Transverse colon (tissue), 4 donors: ENCODE measurements around the gene SCN8A. TPM values are rescaled to one million over a fixed set of nuclear protein-coding genes. Genes with fewer than 3 reads are reported as not detected.

Experiments used
- DNase-seq: peaks from one replicate; pipeline ENCODE4 v3.0.0-alpha.2; 2019
- H3K27ac ChIP-seq, 4 donors: fragments of 200-600 bp; sonication (generic); 2 replicates each; pipeline ENCODE4 v1.5.1; 2016 to 2018; ENCODE audit warnings: inconsistent platforms in 4 of 4
- H3K27me3 ChIP-seq: fragments of 200-600 bp; sonication (generic); 2 replicates; pipeline ENCODE4 v1.5.1; 2017; ENCODE audit warnings: inconsistent platforms
- H3K36me3 ChIP-seq, 4 donors: fragments of 200-600 bp; sonication (generic); 2 replicates each; pipeline ENCODE4 v1.5.1; 2017 to 2019; ENCODE audit warnings: inconsistent platforms in 4 of 4
- H3K4me1 ChIP-seq, 4 donors: fragments of 200-600 bp; sonication (generic); 2 replicates each; pipeline ENCODE4 v1.5.1; 2017 to 2020; ENCODE audit warnings: inconsistent platforms in 4 of 4
- H3K4me3 ChIP-seq, 4 donors: fragments of 200-600 bp; sonication (generic); 1 replicate in 1 of 4; 2 replicates in 3 of 4; pipeline versions ENCODE4 v1.5.1 to v1.6.1; 2017 to 2019; ENCODE audit warnings: inconsistent platforms in 4 of 4
- H3K9me3 ChIP-seq, 2 donors: fragments of 200-600 bp; sonication (generic); 2 replicates each; pipeline ENCODE4 v1.5.1; 2017 to 2019; ENCODE audit warnings: inconsistent platforms in 2 of 2
- CTCF ChIP-seq, 5 experiments: fragments of 200-600 bp in 3 of 5; fragments of 450-650 bp in 2 of 5; sonication (generic) in 3 of 5; IDR thresholded peaks; 1 replicate in 2 of 5; 2 replicates in 3 of 5; pipeline ENCODE4 v1.5.1; 2016 to 2017; ENCODE audit warnings: antibody characterized with exemption in 5 of 5, inconsistent platforms in 3 of 5, mild to moderate bottlenecking in 2 of 5, moderate library complexity in 1 of 5
- EP300 ChIP-seq: sonication (generic); formaldehyde crosslinking; IDR thresholded peaks from one replicate; pipeline ENCODE4 v1.6.1; 2017; ENCODE audit warnings: antibody characterized with exemption, low read depth
- POLR2A ChIP-seq: fragments of 450-650 bp; IDR thresholded peaks from one replicate; pipeline ENCODE4 v1.6.1; 2016; ENCODE audit warnings: antibody characterized with exemption, mild to moderate bottlenecking, moderate library complexity
- POLR2AphosphoS5 ChIP-seq, 3 donors: sonication (generic); formaldehyde crosslinking; IDR thresholded peaks; one replicate each; pipeline ENCODE4 v1.6.1; 2016; ENCODE audit warnings: antibody characterized with exemption in 3 of 3
- WGBS, 2 donors: methylation state at CpG; one replicate each; pipeline ENCODE4 v1.1.5; 2018; ENCODE audit warnings: low coverage in 1 of 2; 5-methylcytosine and 5-hydroxymethylcytosine counted together
- in situ Hi-C, 4 donors: fragments of 200-750 bp; cut with MboI; loops; one replicate each; pipeline versions ENCODE4 v1.15.0 to v1.15.1; 2017; ENCODE audit warnings: low sequenced_read_pairs in 3 of 4, low pct_ligation_motif_present in 1 of 4, low pct_unique_long_range_greater_than_20kb in 1 of 4
- intact Hi-C: fragments of 100-400 bp; cut with DNase I; formaldehyde crosslinking; loops from one replicate; pipeline ENCODE4 v1.15.1; 2023; ENCODE audit warnings: low total_unique reads
- total RNA-seq, 4 donors: library from RNA; depleted of rRNA; stranded (reverse); fragments of >200 nt; gene quantifications; one replicate each; pipeline ENCODE4 v1.1.0, GENCODE V29; 2016

The SCN8A gene
- total RNA-seq, 4 donors from 2014 or later = 0.37 to 6.8 (median 3.2) TPM

DNA sequence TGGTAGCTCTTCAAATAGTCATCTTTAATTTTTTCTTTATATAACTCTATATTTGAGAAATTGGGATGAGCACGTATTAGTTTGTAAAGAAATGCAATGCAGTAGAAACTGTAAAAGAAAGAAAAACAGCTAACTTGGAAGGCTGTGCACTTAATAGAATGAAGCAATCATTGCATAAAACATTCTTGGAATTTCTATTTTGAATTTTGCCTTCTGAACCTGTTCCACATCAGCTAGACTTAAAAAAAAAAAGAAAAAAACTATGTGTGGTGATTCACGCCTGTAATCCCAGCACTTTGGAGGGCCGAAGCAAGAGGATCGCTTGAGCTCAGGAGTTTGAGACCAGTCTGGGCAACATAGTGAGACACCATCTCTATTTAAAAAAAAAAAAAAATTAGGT lies 29.4 kb downstream of the SCN8A start:
- Histone ChIP-seq H3K4me1 (peaks cover 0 to 4% (median 2%) of the 10 kb centered on the region in 4 donors), H3K36me3 (no peaks in the 10 kb centered on the region), H3K27ac (no peak overlapping the region), H3K27me3 (no peaks in the 10 kb centered on the region), H3K4me3 (no peak overlapping the region), H3K9me3 (peaks cover 0 to 4% of the 10 kb centered on the region in 2 donors)
- in situ Hi-C loops = no loop called here
- intact Hi-C loops = no loop called here
- DNase-seq = no peak
- TF ChIP-seq EP300 (no peak), POLR2AphosphoS5 (IDR thresholded peaks at IDR 0.05) (no peak), CTCF (IDR thresholded peaks at IDR 0.05) (no peak), POLR2A (no peak)
- WGBS, 2 donors = 87 to 88% methylated on average over 4 of the region's 4 CpGs

DNA sequence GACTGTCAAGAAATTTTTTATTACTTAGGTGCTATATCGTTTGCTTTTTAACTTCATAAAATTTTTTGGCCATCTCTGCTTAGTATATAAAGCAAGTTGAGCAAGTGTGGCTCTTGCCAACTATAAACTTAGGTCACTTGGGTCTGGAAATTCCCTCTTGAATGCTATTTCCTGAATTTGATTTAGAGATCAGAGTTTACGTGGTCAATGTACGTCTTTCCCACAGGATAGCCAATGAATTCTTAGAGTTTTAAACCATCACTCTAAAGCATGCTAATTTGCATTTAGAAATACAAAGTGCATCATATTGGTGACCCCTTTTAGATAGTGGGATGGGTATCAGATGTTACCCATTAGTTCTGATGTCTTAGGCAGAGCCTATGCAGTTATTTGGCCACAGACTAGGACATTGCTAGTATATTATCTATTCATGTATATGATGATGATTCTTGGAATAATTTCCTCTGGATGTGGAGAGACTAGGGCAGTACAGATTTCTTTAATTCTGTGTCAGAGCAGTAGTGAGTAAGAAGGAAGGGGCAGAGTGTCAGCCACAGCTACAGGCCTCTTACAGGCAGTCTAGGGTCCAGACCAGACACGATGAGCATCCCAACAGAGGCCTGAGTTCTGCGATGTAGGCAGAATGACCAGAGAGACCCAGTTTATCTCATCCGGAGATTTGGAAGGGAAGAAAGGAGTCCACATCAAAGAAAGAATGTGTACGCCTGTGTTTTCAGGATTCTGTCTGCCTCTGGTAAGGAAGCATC lies 30.3 kb downstream of the SCN8A start:
- DNase-seq = no peak
- Histone ChIP-seq H3K36me3 (no peaks in the 10 kb centered on the region), H3K9me3 (peaks cover 0 to 4% of the 10 kb centered on the region in 2 donors), H3K27me3 (no peaks in the 10 kb centered on the region), H3K27ac (no peak overlapping the region), H3K4me3 (no peak overlapping the region), H3K4me1 (peaks cover 0 to 4% (median 2%) of the 10 kb centered on the region in 4 donors)
- in situ Hi-C loops (no loop called here), intact Hi-C loops (no loop called here)
- WGBS, 2 donors = 48 to 59% methylated on average over 5 to 7 of the region's 7 CpGs
- TF ChIP-seq EP300 = no peak
- TF ChIP-seq CTCF (IDR thresholded peaks at IDR 0.05) = no peak
- no peak for TF ChIP-seq POLR2A
- TF ChIP-seq POLR2AphosphoS5 (IDR thresholded peaks at IDR 0.05) = no peak

DNA sequence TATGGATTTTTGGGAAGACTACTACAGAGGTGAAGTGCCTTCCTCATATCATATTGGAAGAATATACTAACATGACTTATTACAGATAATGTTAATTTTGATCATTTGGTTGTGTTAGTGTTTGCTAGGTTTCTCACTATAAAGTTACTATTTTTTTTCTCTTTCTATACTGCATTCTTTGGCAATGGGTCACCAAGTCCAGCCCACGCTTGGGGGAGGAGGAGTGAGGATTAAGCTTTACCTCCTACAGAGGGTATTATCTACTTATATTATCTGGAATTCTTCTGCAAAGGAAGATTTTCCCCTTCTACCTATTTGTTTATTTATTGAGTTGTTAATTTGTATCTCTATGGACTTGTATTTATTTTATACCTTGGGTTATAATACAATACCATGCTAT lies 31.5 kb downstream of the SCN8A start:
- Histone ChIP-seq H3K36me3 (no peaks in the 10 kb centered on the region), H3K4me1 (peaks cover 0 to 4% (median 2%) of the 10 kb centered on the region in 4 donors), H3K4me3 (no peak overlapping the region), H3K27me3 (no peaks in the 10 kb centered on the region), H3K9me3 (no peaks in the 10 kb centered on the region), H3K27ac (no peak overlapping the region)
- TF ChIP-seq POLR2A (no peak), POLR2AphosphoS5 (IDR thresholded peaks at IDR 0.05) (no peak), EP300 (no peak), CTCF (IDR thresholded peaks at IDR 0.05) (no peak)
- no peak for DNase-seq
- in situ Hi-C loops (no loop called here), intact Hi-C loops (no loop called here)
- 80 to 83% methylated on average over 1 of the region's 1 CpG for WGBS, 2 donors

GRCh38 chr12:51625370-51625769 lies 34.3 kb downstream of the SCN8A start:
- no peaks in the 10 kb centered on the region for H3K9me3 ChIP-seq
- H3K36me3 ChIP-seq = no peaks in the 10 kb centered on the region
- in situ Hi-C loops = no loop called here
- no peak overlapping the region for H3K27ac ChIP-seq
- no peak for DNase-seq
- peaks cover 0 to 4% (median 2%) of the 10 kb centered on the region in 4 donors for H3K4me1 ChIP-seq
- no peak overlapping the region for H3K4me3 ChIP-seq
- intact Hi-C loops = no loop called here
- 49 to 50% methylated on average over 3 to 4 of the region's 4 CpGs for WGBS, 2 donors
- H3K27me3 ChIP-seq = no peaks in the 10 kb centered on the region
- TF ChIP-seq CTCF (IDR thresholded peaks at IDR 0.05) = no peak
- TF ChIP-seq EP300 = no peak
- TF ChIP-seq POLR2AphosphoS5 (IDR thresholded peaks at IDR 0.05) = no peak
- no peak for TF ChIP-seq POLR2A
